Neural progenitor cell (in vitro differentiated cells): ENCODE data around the gene MYO16.

Experiments
- EZH2 ChIP-seq: fragments of 200-600 bp; sonication (generic); IDR thresholded peaks from 2 replicates; pipeline ENCODE4 v1.6.1; 2017; ENCODE audit warnings: antibody characterized with exemption, mild to moderate bottlenecking, moderate library complexity
- EZH2phosphoT487 ChIP-seq: fragments of 200-600 bp; sonication (generic); IDR thresholded peaks from 2 replicates; pipeline ENCODE4 v1.6.1; 2017; ENCODE audit warnings: antibody characterized with exemption
- TF ChIP-seq, protein P1 (sequence below): fragments of 200-600 bp; sonication (generic); IDR thresholded peaks from 2 replicates; pipeline ENCODE4 v1.5.1; 2017; ENCODE audit warnings: antibody characterized with exemption, mild to moderate bottlenecking

GRCh38 chr13:109072505-109072904, 443.1 kb downstream of the MYO16 start:
- TF ChIP-seq, protein P1, sequence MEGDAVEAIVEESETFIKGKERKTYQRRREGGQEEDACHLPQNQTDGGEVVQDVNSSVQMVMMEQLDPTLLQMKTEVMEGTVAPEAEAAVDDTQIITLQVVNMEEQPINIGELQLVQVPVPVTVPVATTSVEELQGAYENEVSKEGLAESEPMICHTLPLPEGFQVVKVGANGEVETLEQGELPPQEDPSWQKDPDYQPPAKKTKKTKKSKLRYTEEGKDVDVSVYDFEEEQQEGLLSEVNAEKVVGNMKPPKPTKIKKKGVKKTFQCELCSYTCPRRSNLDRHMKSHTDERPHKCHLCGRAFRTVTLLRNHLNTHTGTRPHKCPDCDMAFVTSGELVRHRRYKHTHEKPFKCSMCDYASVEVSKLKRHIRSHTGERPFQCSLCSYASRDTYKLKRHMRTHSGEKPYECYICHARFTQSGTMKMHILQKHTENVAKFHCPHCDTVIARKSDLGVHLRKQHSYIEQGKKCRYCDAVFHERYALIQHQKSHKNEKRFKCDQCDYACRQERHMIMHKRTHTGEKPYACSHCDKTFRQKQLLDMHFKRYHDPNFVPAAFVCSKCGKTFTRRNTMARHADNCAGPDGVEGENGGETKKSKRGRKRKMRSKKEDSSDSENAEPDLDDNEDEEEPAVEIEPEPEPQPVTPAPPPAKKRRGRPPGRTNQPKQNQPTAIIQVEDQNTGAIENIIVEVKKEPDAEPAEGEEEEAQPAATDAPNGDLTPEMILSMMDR: no peak
- TF ChIP-seq EZH2 (no peak), EZH2phosphoT487 (no peak)
